Calu3 (cell line): ENCODE data around the gene RNASE11. TPM values are rescaled to one million over a fixed set of nuclear protein-coding genes. Genes with fewer than 3 reads are reported as not detected.

Source experiments
- BruUV-seq: library from RNA; stranded (reverse); fragments of 400-500 nt; replicated peaks from 2 replicates; lab custom pipeline; 2021; lab: Mats Ljungman, UMichigan
- CTCF ChIA-PET: fragments of 300-600 bp; sonication (Branson Sonifier 250); formaldehyde crosslinking; loops from one replicate; lab custom pipeline; 2022; ENCODE audit warnings: antibody characterized with exemption; lab: Charles Lee
- DNase-seq: peaks from one replicate; pipeline ENCODE4 v3.0.0; 2022
- H3K27ac Mint-ChIP-seq: one replicate; pipeline ENCODE4 v1.8.0; 2022; ENCODE audit warnings: mixed read lengths; ENCODE audit not compliant: unreplicated experiment
- H3K27me3 Mint-ChIP-seq: one replicate; pipeline ENCODE4 v1.8.0; 2022; ENCODE audit warnings: mixed read lengths; ENCODE audit not compliant: unreplicated experiment
- H3K36me3 Mint-ChIP-seq: one replicate; pipeline ENCODE4 v1.8.0; 2022; ENCODE audit warnings: mild to moderate bottlenecking, moderate library complexity, mixed read lengths; ENCODE audit not compliant: insufficient read depth, unreplicated experiment
- H3K4me1 Mint-ChIP-seq: one replicate; pipeline ENCODE4 v1.8.0; 2022; ENCODE audit warnings: mild to moderate bottlenecking, low read depth, mixed read lengths; ENCODE audit not compliant: unreplicated experiment
- H3K4me3 Mint-ChIP-seq: one replicate; pipeline ENCODE4 v1.8.0; 2022; ENCODE audit warnings: mild to moderate bottlenecking, low read depth, moderate library complexity, mixed read lengths; ENCODE audit not compliant: unreplicated experiment
- H3K9me3 Mint-ChIP-seq: one replicate; pipeline ENCODE4 v1.8.0; 2022; ENCODE audit warnings: low read depth, mixed read lengths; ENCODE audit not compliant: unreplicated experiment
- CTCF ChIP-seq: fragments of 200-600 bp; IDR thresholded peaks from one replicate; pipeline ENCODE4 v1.8.0; 2022; ENCODE audit warnings: antibody characterized with exemption; ENCODE audit not compliant: unreplicated experiment
- intact Hi-C: fragments of 100-400 bp; cut with micrococcal nuclease; formaldehyde crosslinking; loops from one replicate; pipeline ENCODE4 v1.10.0; 2022; ENCODE audit not compliant: unreplicated experiment
- total RNA-seq: library from RNA; stranded (reverse); gene quantifications from 2 replicates; pipeline ENCODE4 v1.2.3, GENCODE V29; 2022

RNASE11 gene
- total RNA-seq, 1 experiment from 2014 or later: not detected

DNA sequence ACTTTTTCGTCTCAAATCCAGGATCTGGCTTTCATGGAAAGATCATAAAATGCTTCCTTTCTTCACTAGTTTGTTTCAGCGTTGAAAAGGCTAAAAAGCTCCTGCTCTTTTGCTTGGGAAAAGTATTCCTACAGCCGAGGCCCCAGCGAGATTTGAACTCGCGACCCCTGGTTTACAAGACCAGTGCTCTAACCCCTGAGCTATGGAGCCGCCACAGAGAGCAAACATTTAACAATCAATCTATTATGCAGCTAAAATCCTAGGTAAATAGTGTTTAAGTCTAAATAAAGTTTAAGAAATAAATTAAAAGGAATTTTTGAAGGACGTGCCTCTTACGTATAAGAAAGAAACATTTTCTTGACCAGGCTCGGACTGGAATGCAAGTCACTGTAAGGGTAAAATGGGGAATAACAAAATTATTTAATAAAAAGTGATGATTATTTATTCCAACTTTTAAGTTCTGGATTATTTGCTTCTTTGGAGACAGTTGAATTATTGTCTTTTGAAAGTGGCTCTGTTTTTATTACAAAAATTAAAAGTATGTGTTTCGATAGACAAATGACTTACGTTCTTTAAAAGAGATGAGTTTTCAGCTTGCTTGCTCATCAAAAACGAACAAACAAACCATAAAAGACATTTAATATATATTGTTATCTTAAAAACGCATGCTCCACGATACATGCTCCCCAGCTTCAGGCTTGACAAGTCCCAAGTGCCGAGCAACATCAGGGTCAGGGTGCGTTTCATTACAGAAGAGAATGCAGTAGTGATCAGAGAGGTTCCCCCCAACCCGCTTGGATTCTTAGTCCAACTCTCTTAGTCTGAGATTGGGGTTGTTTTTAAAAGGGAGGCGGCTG, 43.5 kb upstream of the RNASE11 start:
- H3K27me3 Mint-ChIP-seq: peaks cover 22% of the 10 kb centered on the region
- peak overlapping the region; percentile 67 for H3K4me3 Mint-ChIP-seq
- no peaks in the 10 kb centered on the region for H3K9me3 Mint-ChIP-seq
- H3K27ac Mint-ChIP-seq: peak overlapping the region; percentile 75
- TF ChIP-seq CTCF: no peak
- no TSS peak for BruUV-seq
- peak; percentile 61 for DNase-seq
- peaks cover 32% of the 10 kb centered on the region for H3K36me3 Mint-ChIP-seq
- CTCF ChIA-PET: interaction anchor here (0.7 to 1.3 kb wide), 5 partner anchors 18 to 51 kb away, joined by 3 to 7 read pairs (median 3); no protein-coding TSS in a partner anchor
- intact Hi-C loops: no loop called here
- peaks cover 29% of the 10 kb centered on the region for H3K4me1 Mint-ChIP-seq

- no TSS peak for BruUV-seq
- no peak for TF ChIP-seq CTCF
- Mint-ChIP-seq H3K4me1 (peaks cover 30% of the 10 kb centered on the region), H3K27me3 (peaks cover 22% of the 10 kb centered on the region), H3K4me3 (peak overlapping the region; percentile 67), H3K27ac (peak overlapping the region; percentile 64), H3K36me3 (peaks cover 39% of the 10 kb centered on the region), H3K9me3 (no peaks in the 10 kb centered on the region)
- intact Hi-C loops: no loop called here
- CTCF ChIA-PET: interaction anchor here (0.7 to 0.8 kb wide), 3 partner anchors 17 to 51 kb away, joined by 3 to 5 read pairs (median 3); no protein-coding TSS in a partner anchor
- DNase-seq: peak; percentile 60
Observed at GRCh38 chr14:20630340-20631022, 42.7 kb upstream of the RNASE11 start.

DNA sequence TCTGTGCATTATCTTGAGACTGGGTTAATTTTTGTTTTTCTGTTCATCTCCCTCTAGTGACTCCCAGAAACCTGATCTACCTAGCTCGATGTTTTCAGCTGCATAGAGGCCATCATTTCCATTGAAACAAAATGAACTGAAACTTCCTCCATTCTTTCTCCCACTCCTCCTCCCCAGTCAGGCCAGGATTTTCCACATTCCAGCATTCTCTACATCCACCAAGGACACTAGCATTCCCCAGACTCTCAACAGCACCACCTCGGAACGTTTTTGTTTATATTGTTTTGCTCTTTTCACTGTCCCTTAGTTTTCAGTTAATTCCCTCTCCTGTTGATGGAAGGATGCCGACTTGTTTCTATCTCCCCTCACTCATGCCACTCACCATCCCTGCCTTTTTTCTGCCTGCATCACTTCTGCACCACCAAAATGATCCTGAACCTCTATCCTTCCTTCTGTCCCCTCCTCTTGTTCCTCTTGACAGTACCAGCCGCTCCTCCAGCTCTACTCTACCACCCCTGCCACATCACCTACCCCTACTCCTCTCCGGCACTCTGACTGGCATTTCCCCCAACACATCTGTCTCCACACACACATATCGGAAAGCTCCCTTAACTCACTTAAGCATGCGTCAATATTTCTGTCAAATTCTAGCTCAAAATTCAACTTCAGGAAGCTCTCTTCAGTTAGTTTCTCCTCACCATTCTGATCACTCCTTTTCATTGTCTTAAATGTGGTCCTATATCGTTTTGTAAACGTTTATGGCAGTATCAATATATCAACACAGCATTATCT, 40.5 kb upstream of the RNASE11 start:
- intact Hi-C loops: no loop called here
- TF ChIP-seq CTCF: no peak
- no TSS peak for BruUV-seq
- H3K27ac Mint-ChIP-seq: no peak overlapping the region
- peaks cover 50% of the 10 kb centered on the region for H3K36me3 Mint-ChIP-seq
- H3K27me3 Mint-ChIP-seq: peaks cover 22% of the 10 kb centered on the region
- CTCF ChIA-PET: interaction anchor here (0.8 kb wide), 1 partner anchor 17 kb away, joined by 4 read pairs; no protein-coding TSS in a partner anchor
- H3K9me3 Mint-ChIP-seq: no peaks in the 10 kb centered on the region
- DNase-seq: no peak
- H3K4me1 Mint-ChIP-seq: peaks cover 46% of the 10 kb centered on the region
- H3K4me3 Mint-ChIP-seq: peak overlapping the region; percentile 0
